ENCODE measurements around the gene PDE11A.

DNA sequence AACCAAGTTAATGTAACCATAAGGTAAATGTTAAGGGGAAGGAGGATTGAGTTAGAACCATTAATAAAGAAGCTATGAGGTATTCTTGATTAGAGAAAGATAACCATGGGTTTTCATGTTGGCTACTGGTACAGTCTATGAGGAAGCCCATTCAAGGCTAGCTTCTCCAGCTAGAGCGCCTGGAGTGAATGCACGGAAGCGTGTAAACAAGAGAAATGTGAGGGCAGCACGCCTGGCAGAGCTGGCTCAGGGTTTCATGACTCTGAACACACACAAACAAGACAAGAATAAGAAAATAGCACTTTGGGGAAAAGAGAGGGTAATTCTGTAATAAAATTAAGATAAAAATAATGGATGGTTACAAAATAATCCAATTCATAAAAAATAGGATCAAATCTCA, 255.3 kb downstream of the PDE11A start:
- TF ChIP-seq, protein P1, sequence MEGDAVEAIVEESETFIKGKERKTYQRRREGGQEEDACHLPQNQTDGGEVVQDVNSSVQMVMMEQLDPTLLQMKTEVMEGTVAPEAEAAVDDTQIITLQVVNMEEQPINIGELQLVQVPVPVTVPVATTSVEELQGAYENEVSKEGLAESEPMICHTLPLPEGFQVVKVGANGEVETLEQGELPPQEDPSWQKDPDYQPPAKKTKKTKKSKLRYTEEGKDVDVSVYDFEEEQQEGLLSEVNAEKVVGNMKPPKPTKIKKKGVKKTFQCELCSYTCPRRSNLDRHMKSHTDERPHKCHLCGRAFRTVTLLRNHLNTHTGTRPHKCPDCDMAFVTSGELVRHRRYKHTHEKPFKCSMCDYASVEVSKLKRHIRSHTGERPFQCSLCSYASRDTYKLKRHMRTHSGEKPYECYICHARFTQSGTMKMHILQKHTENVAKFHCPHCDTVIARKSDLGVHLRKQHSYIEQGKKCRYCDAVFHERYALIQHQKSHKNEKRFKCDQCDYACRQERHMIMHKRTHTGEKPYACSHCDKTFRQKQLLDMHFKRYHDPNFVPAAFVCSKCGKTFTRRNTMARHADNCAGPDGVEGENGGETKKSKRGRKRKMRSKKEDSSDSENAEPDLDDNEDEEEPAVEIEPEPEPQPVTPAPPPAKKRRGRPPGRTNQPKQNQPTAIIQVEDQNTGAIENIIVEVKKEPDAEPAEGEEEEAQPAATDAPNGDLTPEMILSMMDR (IDR thresholded peaks at IDR 0.05) = no peak
- no peak for TF ChIP-seq POLR2A (IDR thresholded peaks at IDR 0.05)

Measured in lower leg skin (tissue), 3 donors.